LNCaP clone FGC (cell line): ENCODE data around the gene ETNPPL.

Source experiments
- DNase-seq: peaks from one replicate; pipeline ENCODE4 v3.0.0-alpha.2; 2011; ENCODE audit warnings: low read depth
- H3K4me3 ChIP-seq: 2 replicates; pipeline ENCODE4 v1.5.1; 2011; ENCODE audit warnings: mild to moderate bottlenecking, low read depth, low read length, control low read depth
- TF ChIP-seq, protein P1 (sequence below): IDR thresholded peaks from 2 replicates; pipeline ENCODE4 v1.5.1; 2012; ENCODE audit warnings: mild to moderate bottlenecking; ENCODE audit not compliant: control insufficient read depth, insufficient read depth; ENCODE audit errors: extremely low read depth

Gene ETNPPL

DNA sequence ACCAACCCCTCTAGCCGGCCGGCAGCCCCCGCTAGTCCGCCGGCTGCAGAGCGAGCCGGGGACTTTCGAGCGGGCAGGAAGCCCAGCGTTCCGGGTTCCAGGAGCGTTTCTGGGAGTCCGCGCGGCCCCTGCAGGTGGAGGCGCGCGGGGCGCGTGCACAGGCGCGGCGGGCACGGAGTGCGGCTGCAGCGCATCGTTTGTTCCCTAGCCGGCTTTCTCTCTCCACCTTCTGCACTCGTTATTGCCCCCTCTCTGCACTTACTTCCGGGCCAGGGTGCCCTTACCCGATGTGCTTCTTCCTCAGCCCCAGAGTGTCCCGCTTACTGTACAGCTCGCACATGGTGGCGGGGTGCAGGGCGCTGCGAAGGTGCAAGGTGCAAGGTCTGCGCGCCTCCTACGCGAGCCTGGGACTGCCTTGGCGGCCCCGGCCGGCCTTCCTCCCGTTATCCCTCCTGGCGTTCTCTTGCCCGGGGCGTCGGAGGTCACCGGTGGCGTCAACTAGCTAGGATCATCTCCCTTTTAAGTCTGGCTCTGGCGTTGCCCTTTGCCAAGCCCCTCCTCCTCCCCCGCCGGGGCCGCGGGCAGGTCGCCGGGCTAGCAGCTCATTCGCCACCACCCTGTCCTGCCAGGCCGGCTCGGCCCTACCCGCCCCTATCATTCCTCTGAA lies at the start of gene ETNPPL:
ETNPPL (minus strand) TSS at position 495 of the 667 bp plus-strand sequence; CDS start at position 340, 155 bp downstream.
- peak within 1 kb of the TSS; percentile 54 for H3K4me3 ChIP-seq
- no peak for DNase-seq
- TF ChIP-seq, protein P1, sequence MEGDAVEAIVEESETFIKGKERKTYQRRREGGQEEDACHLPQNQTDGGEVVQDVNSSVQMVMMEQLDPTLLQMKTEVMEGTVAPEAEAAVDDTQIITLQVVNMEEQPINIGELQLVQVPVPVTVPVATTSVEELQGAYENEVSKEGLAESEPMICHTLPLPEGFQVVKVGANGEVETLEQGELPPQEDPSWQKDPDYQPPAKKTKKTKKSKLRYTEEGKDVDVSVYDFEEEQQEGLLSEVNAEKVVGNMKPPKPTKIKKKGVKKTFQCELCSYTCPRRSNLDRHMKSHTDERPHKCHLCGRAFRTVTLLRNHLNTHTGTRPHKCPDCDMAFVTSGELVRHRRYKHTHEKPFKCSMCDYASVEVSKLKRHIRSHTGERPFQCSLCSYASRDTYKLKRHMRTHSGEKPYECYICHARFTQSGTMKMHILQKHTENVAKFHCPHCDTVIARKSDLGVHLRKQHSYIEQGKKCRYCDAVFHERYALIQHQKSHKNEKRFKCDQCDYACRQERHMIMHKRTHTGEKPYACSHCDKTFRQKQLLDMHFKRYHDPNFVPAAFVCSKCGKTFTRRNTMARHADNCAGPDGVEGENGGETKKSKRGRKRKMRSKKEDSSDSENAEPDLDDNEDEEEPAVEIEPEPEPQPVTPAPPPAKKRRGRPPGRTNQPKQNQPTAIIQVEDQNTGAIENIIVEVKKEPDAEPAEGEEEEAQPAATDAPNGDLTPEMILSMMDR, result 0 out of 2 replicates have a peak, but pooled peaks have one; percentile 4

DNA sequence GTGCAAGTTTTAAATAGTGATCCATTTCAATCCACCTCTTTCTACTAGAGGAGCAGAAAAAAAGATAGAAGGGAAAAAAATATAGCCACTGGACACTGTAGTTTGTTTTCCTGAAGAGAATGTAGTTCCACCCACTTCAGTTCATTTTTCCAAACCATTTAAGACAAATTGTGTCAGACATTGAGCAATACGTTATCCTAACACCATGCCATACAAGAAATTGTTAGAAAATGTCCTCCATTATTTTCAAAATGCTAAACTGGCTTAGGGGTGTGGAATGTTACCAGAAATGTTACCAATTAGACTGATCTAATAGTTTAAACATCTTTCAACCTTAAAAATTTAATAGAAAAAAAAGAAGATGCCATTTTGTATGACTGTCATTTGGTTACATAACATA lies 48.6 kb upstream of the ETNPPL start:
- H3K4me3 ChIP-seq, result no peak overlapping the region
- TF ChIP-seq, protein P1, result no peak
- DNase-seq, result no peak

DNA sequence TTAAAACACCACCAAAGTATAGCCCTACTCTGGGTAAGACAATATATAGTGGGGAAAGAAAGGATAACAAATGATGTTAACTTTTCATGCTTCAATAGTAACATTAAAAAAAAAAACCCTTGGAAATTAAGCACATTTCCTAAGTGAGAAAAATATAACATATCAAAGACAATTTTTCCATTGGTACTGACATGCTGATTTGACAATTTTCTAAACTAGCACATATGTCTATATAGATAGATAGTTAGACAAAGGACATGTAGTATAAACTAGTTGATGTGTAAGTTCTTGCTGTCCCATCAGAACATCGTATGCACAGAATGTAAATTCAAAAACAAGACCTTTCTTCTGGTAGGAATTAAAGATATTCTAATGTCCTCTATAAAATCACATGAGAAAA lies 47.2 kb upstream of the ETNPPL start:
- no peak for DNase-seq
- H3K4me3 ChIP-seq, result no peak overlapping the region
- TF ChIP-seq, protein P1, result no peak

DNA sequence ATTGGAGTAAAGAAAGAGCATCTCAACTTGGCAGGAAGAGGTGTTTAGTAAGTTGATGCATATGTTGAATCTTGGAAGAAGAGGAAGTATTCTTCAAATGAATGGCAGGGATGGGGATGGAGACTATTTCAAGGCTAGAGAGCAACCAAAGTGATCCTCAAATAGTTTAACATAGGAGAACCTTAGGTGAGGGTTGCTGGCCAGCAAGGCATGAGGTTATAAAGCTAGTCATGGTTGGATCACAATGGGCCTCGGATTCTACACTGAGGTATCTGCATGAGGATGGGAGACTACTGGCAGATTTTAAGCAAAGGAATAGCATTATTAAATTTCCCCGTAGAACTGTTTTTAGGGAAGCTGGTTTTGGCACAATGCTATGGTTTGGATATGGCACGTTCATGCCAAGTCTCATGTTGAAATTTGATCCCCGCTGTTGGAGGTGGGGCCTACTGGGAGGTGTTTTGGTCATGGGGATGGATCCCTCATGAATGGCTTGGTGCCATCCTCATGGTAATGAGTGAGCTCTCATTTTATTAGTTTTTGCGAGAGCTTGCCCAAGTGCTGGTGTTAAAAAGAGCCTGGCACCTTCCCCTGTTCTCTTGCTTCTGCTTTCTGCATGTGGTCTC lies 41.9 kb upstream of the ETNPPL start:
- H3K4me3 ChIP-seq, result no peak overlapping the region
- TF ChIP-seq, protein P1, result no peak
- no peak for DNase-seq

DNA sequence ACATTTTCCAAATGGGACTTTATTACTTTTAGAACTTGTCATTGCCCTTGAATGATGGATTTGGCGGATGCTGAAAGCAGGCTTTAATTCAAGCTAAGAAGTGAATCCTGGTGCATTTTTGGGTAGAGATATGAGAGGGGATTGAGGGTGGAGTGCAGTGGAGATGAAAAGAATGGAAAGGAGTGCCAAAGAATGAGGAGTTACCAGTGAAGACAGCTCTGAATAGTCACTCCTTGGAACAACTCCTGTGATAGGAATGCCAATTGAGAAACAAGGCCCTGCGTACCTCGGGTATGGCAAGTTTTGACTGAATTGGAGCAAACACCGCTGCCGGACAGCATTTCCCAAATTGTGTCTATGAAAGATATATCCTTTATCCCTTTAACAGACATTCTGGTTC lies 36.5 kb upstream of the ETNPPL start:
- TF ChIP-seq, protein P1, result no peak

DNA sequence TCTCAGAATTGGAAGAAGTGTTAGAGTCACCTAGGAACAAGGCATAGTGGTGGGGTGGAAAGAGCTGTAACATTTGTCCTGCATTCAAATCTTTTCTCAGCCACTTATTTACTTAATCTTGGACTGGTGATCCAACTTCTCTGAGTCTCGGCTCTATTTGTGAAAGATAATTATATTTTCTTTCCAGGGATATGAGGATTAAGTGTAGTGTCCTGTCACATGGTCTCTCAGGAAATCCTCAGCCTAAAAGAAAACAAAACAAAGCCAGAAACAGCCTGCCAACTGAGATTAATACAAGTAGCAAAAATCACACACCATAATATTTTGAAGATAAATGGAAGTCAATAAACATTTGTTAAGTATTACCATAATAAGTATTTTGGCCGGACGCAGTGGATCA lies 33.3 kb upstream of the ETNPPL start:
- no peak for DNase-seq
- TF ChIP-seq, protein P1, result no peak
- no peak overlapping the region for H3K4me3 ChIP-seq

More for the DNA sequence above, 36.5 kb upstream of the ETNPPL start:
- DNase-seq, result no peak
- no peak overlapping the region for H3K4me3 ChIP-seq
